ENCODE results near the gene SERHL2. TPM values are rescaled to one million over a fixed set of nuclear protein-coding genes. Genes with fewer than 3 reads are reported as not detected.
"Not testable (repeated sequence)": the region's sequence is repeated elsewhere in the genome, so short reads cannot be mapped to it uniquely, and the experiment has no call there.

The SERHL2 gene, protein sequence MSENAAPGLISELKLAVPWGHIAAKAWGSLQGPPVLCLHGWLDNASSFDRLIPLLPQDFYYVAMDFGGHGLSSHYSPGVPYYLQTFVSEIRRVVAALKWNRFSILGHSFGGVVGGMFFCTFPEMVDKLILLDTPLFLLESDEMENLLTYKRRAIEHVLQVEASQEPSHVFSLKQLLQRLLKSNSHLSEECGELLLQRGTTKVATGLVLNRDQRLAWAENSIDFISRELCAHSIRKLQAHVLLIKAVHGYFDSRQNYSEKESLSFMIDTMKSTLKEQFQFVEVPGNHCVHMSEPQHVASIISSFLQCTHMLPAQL
- total RNA-seq: 1 to 10 TPM; 2.4 to 3.9 TPM

DNA sequence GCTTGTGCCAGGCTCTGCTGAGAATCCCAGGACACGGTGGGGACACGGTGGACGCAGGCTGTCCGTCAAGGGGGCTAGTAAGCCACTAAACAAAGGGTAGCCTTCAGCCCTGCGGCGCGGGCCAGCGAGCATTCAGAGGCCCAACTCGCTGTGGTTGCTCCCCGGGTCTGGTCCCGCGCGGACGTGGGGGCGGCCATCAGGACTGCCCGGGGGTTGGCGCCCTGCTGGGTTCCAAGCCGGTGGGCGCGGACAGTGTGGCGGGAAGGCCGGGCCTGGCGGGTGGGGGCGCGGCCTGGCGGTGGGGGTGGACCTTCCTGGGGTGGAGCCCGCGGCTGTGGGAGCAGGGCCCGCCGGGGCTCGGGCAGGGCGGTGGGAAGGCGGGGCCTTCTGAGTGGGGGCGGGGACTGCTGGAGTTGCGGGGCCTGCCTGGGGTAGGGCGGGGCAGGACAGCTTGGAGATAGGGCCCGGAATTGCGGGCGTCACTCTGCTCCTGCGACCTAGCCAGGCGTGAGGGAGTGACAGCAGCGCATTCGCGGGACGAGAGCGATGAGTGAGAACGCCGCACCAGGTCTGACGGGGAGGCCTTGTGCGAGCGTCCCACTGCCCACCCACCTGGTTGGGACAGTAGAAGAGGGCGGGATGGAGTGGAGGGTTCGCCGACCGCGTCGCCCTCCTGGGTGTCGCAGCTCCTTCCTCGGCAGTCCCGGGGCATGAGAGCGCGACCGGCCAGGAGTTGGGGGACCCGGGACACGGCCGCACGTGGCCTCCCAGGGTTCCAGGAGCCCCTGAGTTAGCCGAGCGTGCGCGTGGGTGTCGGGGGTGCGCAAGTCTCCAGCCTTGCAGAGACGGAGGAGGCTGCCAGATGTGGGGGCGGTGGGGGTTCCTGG lies at the start of gene SERHL2:
TSS of gene SERHL2 (plus strand) at position 482 of the 887 bp plus-strand sequence. CDS start at position 547, 65 bp downstream.
- no peaks in the 10 kb centered on the region for H3K9me3 ChIP-seq
- no peaks in the 10 kb centered on the region for H3K27me3 ChIP-seq
- H3K36me3 ChIP-seq: no peaks in the 10 kb centered on the region
- H3K27ac ChIP-seq: peak within 1 kb of the TSS in 1 of 2 donors; percentile 45
- peak; percentile 86 for DNase-seq (ENCODE audit: low spot score)
- TF ChIP-seq, protein P1, sequence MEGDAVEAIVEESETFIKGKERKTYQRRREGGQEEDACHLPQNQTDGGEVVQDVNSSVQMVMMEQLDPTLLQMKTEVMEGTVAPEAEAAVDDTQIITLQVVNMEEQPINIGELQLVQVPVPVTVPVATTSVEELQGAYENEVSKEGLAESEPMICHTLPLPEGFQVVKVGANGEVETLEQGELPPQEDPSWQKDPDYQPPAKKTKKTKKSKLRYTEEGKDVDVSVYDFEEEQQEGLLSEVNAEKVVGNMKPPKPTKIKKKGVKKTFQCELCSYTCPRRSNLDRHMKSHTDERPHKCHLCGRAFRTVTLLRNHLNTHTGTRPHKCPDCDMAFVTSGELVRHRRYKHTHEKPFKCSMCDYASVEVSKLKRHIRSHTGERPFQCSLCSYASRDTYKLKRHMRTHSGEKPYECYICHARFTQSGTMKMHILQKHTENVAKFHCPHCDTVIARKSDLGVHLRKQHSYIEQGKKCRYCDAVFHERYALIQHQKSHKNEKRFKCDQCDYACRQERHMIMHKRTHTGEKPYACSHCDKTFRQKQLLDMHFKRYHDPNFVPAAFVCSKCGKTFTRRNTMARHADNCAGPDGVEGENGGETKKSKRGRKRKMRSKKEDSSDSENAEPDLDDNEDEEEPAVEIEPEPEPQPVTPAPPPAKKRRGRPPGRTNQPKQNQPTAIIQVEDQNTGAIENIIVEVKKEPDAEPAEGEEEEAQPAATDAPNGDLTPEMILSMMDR (IDR thresholded peaks at IDR 0.05): no peak
- H3K4me3 ChIP-seq: peak within 1 kb of the TSS; percentile 38 to 62
- peaks cover 0 to 7% of the 10 kb centered on the region in 2 donors for H3K4me1 ChIP-seq

DNA sequence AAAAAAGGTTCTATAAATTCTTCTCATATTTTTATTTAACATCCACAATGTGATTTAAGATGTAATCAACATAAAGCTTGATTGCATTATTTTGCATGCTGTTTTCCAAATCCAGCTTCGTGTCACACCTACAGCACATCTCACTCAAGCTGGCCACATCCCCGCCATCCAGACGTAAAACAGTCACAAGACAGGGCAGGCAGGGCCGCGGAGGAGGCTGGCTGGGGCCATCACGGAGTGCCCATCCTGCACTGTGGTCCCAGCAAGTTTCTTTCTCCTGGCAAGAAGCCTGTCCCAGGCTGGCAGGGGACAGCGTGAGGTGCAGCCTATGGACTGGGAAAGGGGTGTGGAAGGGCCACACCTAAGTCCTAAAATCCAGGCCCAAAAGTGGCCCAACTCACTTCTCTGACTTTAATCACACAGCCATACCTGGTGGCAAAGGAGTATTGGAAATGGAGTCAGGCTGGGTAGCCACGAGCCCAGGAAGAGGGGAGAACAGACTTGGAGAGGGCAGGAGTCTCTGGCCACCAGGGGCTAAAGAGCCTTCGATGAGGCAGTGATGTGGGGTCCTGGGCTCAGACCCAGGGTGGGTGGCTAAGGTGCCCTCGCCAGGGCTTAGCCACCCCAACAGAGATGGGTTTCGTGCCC lies 45.3 kb upstream of the SERHL2 start:
- H3K4me3 ChIP-seq; H3K27me3 ChIP-seq; H3K4me1 ChIP-seq; H3K9me3 ChIP-seq; H3K36me3 ChIP-seq; H3K27ac ChIP-seq; DNase-seq (ENCODE audit: low spot score): not testable (repeated sequence)

DNA sequence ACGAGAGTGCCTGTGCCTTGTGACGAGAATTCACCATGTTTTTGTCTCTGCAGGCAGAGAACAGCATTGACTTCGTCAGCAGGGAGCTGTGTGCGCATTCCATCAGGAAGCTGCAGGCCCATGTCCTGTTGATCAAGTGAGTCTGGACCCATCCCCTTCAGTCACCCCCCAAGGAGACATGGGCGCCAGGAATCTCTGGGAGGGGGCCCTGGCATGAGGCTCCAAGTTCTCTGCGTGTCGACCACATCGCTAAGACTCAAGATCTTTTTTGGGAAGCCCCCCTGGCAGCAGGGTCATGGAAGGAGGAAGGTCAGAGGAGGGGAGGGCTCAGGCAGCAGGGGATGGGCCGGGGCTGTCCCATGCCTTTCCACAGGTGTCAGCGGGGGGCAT lies 44.8 kb upstream of the SERHL2 start:
- H3K9me3 ChIP-seq; H3K4me1 ChIP-seq; H3K4me3 ChIP-seq; H3K27me3 ChIP-seq; H3K36me3 ChIP-seq; H3K27ac ChIP-seq; DNase-seq (ENCODE audit: low spot score): not testable (repeated sequence)

DNA sequence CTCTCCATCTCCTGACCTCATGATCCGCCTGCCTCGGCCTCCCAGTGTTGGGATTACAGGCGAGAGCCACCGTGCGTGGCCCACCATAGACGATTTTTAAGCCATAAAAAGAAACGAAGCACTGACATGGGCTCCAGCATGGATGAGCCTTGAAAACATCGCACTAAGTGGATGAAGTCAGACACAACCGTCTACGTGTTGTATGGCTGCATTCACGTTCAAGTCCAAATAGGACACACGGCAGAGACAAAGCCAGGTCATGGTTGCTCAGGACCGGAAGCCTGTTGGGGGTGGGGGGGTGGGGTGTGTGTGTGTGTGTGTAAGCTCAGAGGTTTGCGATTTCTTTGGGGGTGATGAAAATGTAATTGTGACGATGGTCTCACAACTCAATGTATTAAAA lies 44.2 kb upstream of the SERHL2 start:
- no peak overlapping the region for H3K27ac ChIP-seq
- no peak for DNase-seq (ENCODE audit: low spot score)
- no peak overlapping the region for H3K4me3 ChIP-seq
- H3K4me1 ChIP-seq: peaks cover 0 to 6% of the 10 kb centered on the region in 2 donors
- TF ChIP-seq, protein P1 (IDR thresholded peaks at IDR 0.05): no peak
- no peaks in the 10 kb centered on the region for H3K27me3 ChIP-seq
- H3K9me3 ChIP-seq: no peaks in the 10 kb centered on the region
- peaks cover 5% of the 10 kb centered on the region for H3K36me3 ChIP-seq

DNA sequence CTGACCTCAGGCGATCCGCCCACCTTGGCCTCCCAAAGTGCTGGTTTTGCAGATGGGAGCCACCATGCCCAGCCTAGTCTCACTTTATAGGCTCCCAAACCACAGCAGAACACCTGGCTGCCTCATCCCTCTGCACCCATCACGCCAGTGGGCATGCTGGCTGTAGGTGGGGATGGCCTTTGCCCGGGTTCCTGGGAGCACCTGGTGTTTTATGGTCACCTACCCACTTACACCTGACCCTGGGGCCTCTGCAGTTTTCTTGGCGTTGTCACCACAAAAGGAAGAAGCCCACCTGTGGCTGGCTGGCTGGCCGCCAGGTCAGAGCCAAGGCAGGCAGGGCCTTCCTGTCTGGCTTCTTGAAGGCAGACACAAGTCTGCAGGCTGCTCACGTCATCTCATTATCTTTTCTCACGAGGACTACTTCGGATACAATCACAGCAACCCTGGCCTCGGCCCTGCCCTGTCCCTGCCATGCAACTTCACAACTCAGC lies 42.3 kb upstream of the SERHL2 start:
- no peak overlapping the region for H3K27ac ChIP-seq
- H3K4me3 ChIP-seq: no peak overlapping the region
- H3K36me3 ChIP-seq: peaks cover 8% of the 10 kb centered on the region
- TF ChIP-seq, protein P1 (IDR thresholded peaks at IDR 0.05): no peak
- no peaks in the 10 kb centered on the region for H3K27me3 ChIP-seq
- peaks cover 0 to 6% of the 10 kb centered on the region in 2 donors for H3K4me1 ChIP-seq
- H3K9me3 ChIP-seq: no peaks in the 10 kb centered on the region
- DNase-seq (ENCODE audit: low spot score): no peak

DNA sequence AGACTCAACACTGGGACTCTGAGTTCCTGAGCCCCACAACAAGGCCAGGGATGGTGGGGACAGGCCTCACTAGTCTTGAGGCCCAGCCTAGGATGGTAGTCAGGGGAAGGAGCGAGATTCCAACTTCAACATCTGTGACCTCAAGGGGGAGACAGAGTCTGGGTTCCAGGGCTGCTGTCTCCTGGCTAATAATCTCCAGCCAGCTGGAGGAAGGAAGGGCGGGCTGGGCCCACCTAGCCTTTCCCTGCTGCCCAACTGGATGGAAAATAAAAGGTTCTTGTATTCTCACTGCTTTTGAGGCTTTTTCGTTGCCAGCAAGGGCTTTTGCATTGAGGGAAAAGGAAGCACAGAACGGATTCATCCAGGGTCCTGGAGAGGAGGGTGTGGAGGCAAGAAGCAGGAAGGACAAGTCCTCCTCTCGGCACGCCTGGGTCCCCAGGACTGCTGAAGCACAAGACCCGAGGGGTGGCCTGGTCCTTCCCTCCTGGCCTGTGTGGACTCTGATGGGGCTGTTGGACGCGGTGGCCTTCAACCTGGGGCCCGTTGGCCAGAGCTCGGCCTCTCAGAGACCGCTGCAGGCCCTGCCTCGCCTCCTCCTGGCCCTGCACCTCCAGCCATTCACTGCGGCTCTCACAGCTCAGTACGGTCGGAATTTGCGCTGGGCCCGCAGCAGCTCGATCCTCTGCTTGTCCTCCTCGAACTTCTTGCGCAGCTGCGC lies 41.3 kb upstream of the SERHL2 start:
- TF ChIP-seq, protein P1 (IDR thresholded peaks at IDR 0.05): peak in 1 of 2 donors; percentile 40
- H3K4me1 ChIP-seq, H3K4me3 ChIP-seq, H3K36me3 ChIP-seq, H3K27me3 ChIP-seq, H3K9me3 ChIP-seq: not testable (repeated sequence)
- peak; percentile 63 for DNase-seq (ENCODE audit: low spot score)
- H3K27ac ChIP-seq: peak overlapping the region in 1 of 2 donors; percentile 16

DNA sequence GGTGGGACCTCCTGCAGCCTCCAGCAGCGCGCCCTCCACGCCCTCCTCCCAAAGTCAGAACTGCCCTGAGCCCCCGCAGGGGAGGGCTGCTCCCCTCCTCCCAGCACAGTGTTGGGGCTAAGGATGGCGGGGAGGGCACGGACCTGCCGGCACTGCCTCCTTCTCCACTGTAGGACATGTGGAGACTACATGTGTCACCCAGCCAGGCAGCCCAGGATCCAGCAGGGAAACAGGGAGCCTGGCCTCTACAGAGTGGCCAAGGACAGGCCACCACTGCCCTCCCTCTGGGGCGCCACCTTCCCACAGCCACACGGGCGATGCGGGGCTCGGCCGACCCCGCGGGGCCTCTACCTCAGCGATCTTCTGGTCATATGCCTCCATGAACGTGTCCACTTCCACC lies 39.4 kb upstream of the SERHL2 start:
- not testable (repeated sequence) for H3K4me1 ChIP-seq; H3K27ac ChIP-seq; H3K36me3 ChIP-seq; H3K27me3 ChIP-seq; DNase-seq (ENCODE audit: low spot score); H3K4me3 ChIP-seq; H3K9me3 ChIP-seq

DNA sequence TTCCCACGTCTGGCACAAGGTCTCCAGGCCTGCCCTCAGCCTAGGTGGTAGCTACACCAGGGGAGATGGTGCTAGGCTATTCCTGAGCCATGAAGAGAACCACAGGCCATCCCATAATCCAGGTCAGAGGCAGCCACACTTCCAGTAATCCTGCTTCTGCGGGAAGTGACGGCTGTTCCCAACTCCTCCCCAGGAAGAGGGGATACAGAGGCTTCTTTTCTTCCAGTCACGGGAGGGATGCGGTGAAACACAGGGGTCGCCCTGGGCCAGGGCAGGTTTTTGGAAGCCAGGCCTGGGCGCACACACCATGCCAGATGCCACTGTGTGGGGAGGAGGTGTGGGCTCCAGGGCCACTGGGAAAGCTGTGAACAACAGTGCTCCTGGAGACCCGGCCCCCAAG lies 38.5 kb upstream of the SERHL2 start:
- not testable (repeated sequence) for H3K9me3 ChIP-seq; H3K4me3 ChIP-seq; H3K36me3 ChIP-seq; H3K27me3 ChIP-seq; DNase-seq (ENCODE audit: low spot score); H3K27ac ChIP-seq
- H3K4me1 ChIP-seq: peaks cover 0 to 14% of the 10 kb centered on the region in 2 donors
